Skin of body (tissue), 2 donors: Measurements from ENCODE around the gene PODXL2. TPM values are rescaled to one million over a fixed set of nuclear protein-coding genes. Genes with fewer than 3 reads are reported as not detected.
"Not testable (repeated sequence)": the region's sequence is repeated elsewhere in the genome, so short reads cannot be mapped to it uniquely, and the experiment has no call there.

ENCODE experiments used
- DNase-seq: peaks from one replicate; lab custom pipeline; 2025; lab: John Stamatoyannopoulos, UW
- total RNA-seq: library from RNA; depleted of rRNA; stranded (reverse); fragments of >200 nt; gene quantifications from one replicate; pipeline ENCODE4 v1.2.3, GENCODE V29; 2014

Gene PODXL2
- total RNA-seq, 1 donor from 2014 or later = 8.4 TPM

GRCh38 chr3:127674101-127674721 is 45.2 kb downstream of the PODXL2 start:
- no peak for DNase-seq

GRCh38 chr3:127674790-127675189 is 45.8 kb downstream of the PODXL2 start:
- DNase-seq = no peak

GRCh38 chr3:127675651-127676391 is 46.8 kb downstream of the PODXL2 start:
- no peak for DNase-seq

- DNase-seq = no peak
Measured at GRCh38 chr3:127676456-127676855, 47.5 kb downstream of the PODXL2 start.

- DNase-seq = no peak
Measured at GRCh38 chr3:127676921-127677351, 48.0 kb downstream of the PODXL2 start.

GRCh38 chr3:127677541-127678314 is 48.7 kb downstream of the PODXL2 start:
- no peak for DNase-seq

- no peak for DNase-seq
Measured at GRCh38 chr3:127678315-127678599, 49.3 kb downstream of the PODXL2 start.

- no peak for DNase-seq
Measured at GRCh38 chr3:127678611-127679533, 49.9 kb downstream of the PODXL2 start.

- DNase-seq = no peak
Measured at GRCh38 chr3:127679534-127680145, 50.7 kb downstream of the PODXL2 start.

GRCh38 chr3:127680146-127680661 is 51.2 kb downstream of the PODXL2 start:
- no peak for DNase-seq

GRCh38 chr3:127680798-127681221 is 51.8 kb downstream of the PODXL2 start:
- DNase-seq = no peak

- DNase-seq = not testable (repeated sequence)
Measured at GRCh38 chr3:127682175-127682554, 53.2 kb downstream of the PODXL2 start.

GRCh38 chr3:127682561-127682960 is 53.6 kb downstream of the PODXL2 start:
- DNase-seq = no peak

GRCh38 chr3:127684871-127685707 is 56.1 kb downstream of the PODXL2 start:
- DNase-seq = no peak

- no peak for DNase-seq
Measured at GRCh38 chr3:127685708-127686511, 56.9 kb downstream of the PODXL2 start.

- DNase-seq = no peak
Measured at GRCh38 chr3:127686512-127686894, 57.5 kb downstream of the PODXL2 start.

- DNase-seq = no peak
Measured at GRCh38 chr3:127687228-127687737, 58.3 kb downstream of the PODXL2 start.

- no peak for DNase-seq
Measured at GRCh38 chr3:127688022-127688415, 59.0 kb downstream of the PODXL2 start.
